ENCODE data around the gene C1QTNF9B. TPM values are rescaled to one million over a fixed set of nuclear protein-coding genes. Genes with fewer than 3 reads are reported as not detected.

The C1QTNF9B gene
- total and polyA plus RNA-seq, 2 donors (not counting 1 experiment from before 2014, with no cell fraction given) = not detected

- peak overlapping the region; percentile 51 for H2AFZ ChIP-seq (ENCODE audit: insufficient read depth, low read depth, low read length, poor library complexity, severe bottlenecking)
- peaks cover 0 to 48% (median 33%) of the 10 kb centered on the region in 4 experiments for H3K27me3 ChIP-seq (replicated peaks in 1 of 4; ENCODE audit: control extremely low read depth in 1 of 4, control insufficient read depth in 3 of 4, insufficient read depth in 4 of 4, low read length in 3 of 4)
- peak overlapping the region; percentile 55 for H3K4me2 ChIP-seq (replicated peaks; ENCODE audit: low read depth, low read length, poor library complexity, severe bottlenecking)
- intact Hi-C loops (cut with micrococcal nuclease) = no loop called here
- POLR2A ChIA-PET = no interaction called here
- H3K9ac ChIP-seq (ENCODE audit: low read length) = no peak overlapping the region
- Mint-ChIP-seq H3K27me3 (peaks cover 31% of the 10 kb centered on the region), H3K4me3 (no peak overlapping the region), H3K27ac (no peak overlapping the region), H3K4me1 (peaks cover 4% of the 10 kb centered on the region), H3K9me3 (ENCODE audit: insufficient read depth) (no peaks in the 10 kb centered on the region)
- WGBS (ENCODE audit: insufficient coverage) = 10% methylated on average over 55 of the region's 67 CpGs
- no peaks in the 10 kb centered on the region for H3K79me2 ChIP-seq (ENCODE audit: control insufficient read depth, insufficient read depth, low read length)
- no peaks in the 10 kb centered on the region for H3K36me3 ChIP-seq (replicated peaks in 1 of 2; ENCODE audit: control extremely low read depth in 1 of 2, control insufficient read depth in 1 of 2, extremely low read depth in 1 of 2, insufficient read depth in 2 of 2, low read length in 1 of 2)
- H3K27ac ChIP-seq (ENCODE audit: low read length in 2 of 2) = no peak overlapping the region
- CTCF ChIA-PET = interaction anchor here (1.0 kb wide), 1 partner anchor 340 kb away, joined by 3 read pairs; no protein-coding TSS in a partner anchor
- no peak overlapping the region for H3K4me3 ChIP-seq (ENCODE audit: control extremely low read depth in 1 of 5, extremely low read depth in 1 of 5, insufficient read depth in 1 of 5, low read depth in 2 of 5, low read length in 4 of 5)
- TF ChIP-seq CTCF (IDR thresholded peaks at IDR 0.05) (no peak), EZH2 (IDR thresholded peaks at IDR 0.05; ENCODE audit: borderline replicate concordance, insufficient read depth, low read depth, low read length, poor library complexity, severe bottlenecking) (peak; percentile 40)
- DNase-seq = peak; percentile 13
- no peaks in the 10 kb centered on the region for H3K9me3 ChIP-seq (ENCODE audit: control extremely low read depth in 1 of 3, control insufficient read depth in 2 of 3, insufficient read depth in 1 of 3, low read length in 2 of 3)
- no peak for ATAC-seq (ENCODE audit: low read depth)
- H4K20me1 ChIP-seq (ENCODE audit: control insufficient read depth, insufficient read depth, low read length, poor library complexity, severe bottlenecking) = no peaks in the 10 kb centered on the region
- peaks cover 9% of the 10 kb centered on the region in 2 donors for H3K4me1 ChIP-seq (ENCODE audit: control insufficient read depth in 2 of 2, insufficient read depth in 2 of 2, low read length in 2 of 2)
Measured at GRCh38 chr13:23902975-23903905, 5.9 kb upstream of the C1QTNF9B start.

DNA sequence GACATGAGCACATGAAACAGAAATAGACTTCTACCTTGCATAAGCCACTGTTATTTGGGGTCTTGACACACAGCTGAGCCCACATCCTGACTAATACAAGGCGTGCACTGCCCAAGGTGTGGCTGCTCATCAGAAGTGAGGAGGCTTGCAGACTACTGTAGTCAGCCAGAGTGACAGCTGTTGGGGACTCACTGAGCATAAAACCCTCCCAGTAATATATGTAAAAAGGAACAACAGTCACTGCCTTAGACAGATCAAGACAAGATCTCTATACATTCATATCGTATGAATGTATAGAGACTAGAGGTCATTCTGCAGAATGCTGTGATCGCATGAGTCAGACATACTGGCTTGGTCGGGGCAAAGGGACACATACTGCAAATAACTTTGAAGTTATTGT is 4.1 kb upstream of the C1QTNF9B start:
- ATAC-seq (ENCODE audit: low read depth) (no peak), DNase-seq (no peak)
- no peak overlapping the region for H2AFZ ChIP-seq (ENCODE audit: insufficient read depth, low read depth, low read length, poor library complexity, severe bottlenecking)
- H3K27ac Mint-ChIP-seq = no peak overlapping the region
- no peak overlapping the region for H3K27ac ChIP-seq (ENCODE audit: low read length in 2 of 2)
- WGBS (ENCODE audit: insufficient coverage) = 71% methylated on average over 2 of the region's 4 CpGs
- H3K4me2 ChIP-seq (replicated peaks; ENCODE audit: low read depth, low read length, poor library complexity, severe bottlenecking) = no peak overlapping the region
- peaks cover 9% of the 10 kb centered on the region in 2 donors for H3K4me1 ChIP-seq (ENCODE audit: control insufficient read depth in 2 of 2, insufficient read depth in 2 of 2, low read length in 2 of 2)
- TF ChIP-seq EZH2 (IDR thresholded peaks at IDR 0.05; ENCODE audit: borderline replicate concordance, insufficient read depth, low read depth, low read length, poor library complexity, severe bottlenecking) (no peak), CTCF (IDR thresholded peaks at IDR 0.05) (no peak)
- ChIA-PET CTCF (interaction anchor here (0.7 to 1.4 kb wide), 2 partner anchors 24 to 435 kb away, joined by 3 read pairs; no protein-coding TSS in a partner anchor), POLR2A (no interaction called here)
- no peaks in the 10 kb centered on the region for H3K79me2 ChIP-seq (ENCODE audit: control insufficient read depth, insufficient read depth, low read length)
- H3K4me1 Mint-ChIP-seq = peaks cover 4% of the 10 kb centered on the region
- H3K4me3 ChIP-seq (ENCODE audit: control extremely low read depth in 1 of 5, extremely low read depth in 1 of 5, insufficient read depth in 1 of 5, low read depth in 2 of 5, low read length in 4 of 5) = no peak overlapping the region
- H3K27me3 Mint-ChIP-seq = peaks cover 32% of the 10 kb centered on the region
- H3K9ac ChIP-seq (ENCODE audit: low read length) = no peak overlapping the region
- no peaks in the 10 kb centered on the region for H3K36me3 ChIP-seq (replicated peaks in 1 of 2; ENCODE audit: control extremely low read depth in 1 of 2, control insufficient read depth in 1 of 2, extremely low read depth in 1 of 2, insufficient read depth in 2 of 2, low read length in 1 of 2)
- no peaks in the 10 kb centered on the region for H3K9me3 Mint-ChIP-seq (ENCODE audit: insufficient read depth)
- H4K20me1 ChIP-seq (ENCODE audit: control insufficient read depth, insufficient read depth, low read length, poor library complexity, severe bottlenecking) = no peaks in the 10 kb centered on the region
- intact Hi-C loops (cut with micrococcal nuclease) = no loop called here
- no peaks in the 10 kb centered on the region for H3K9me3 ChIP-seq (ENCODE audit: control extremely low read depth in 1 of 3, control insufficient read depth in 2 of 3, insufficient read depth in 1 of 3, low read length in 2 of 3)
- peaks cover 0 to 42% (median 34%) of the 10 kb centered on the region in 4 experiments for H3K27me3 ChIP-seq (replicated peaks in 1 of 4; ENCODE audit: control extremely low read depth in 1 of 4, control insufficient read depth in 3 of 4, insufficient read depth in 4 of 4, low read length in 3 of 4)
- H3K4me3 Mint-ChIP-seq = no peak overlapping the region
